22Rv1 (cell line): ENCODE data around the gene ABHD16B.

Experiments used
- H3K27ac ChIP-seq: fragments of 450-650 bp; 2 replicates; pipeline ENCODE4 v1.5.1; 2017
- CTCF ChIP-seq: fragments of 450-650 bp; IDR thresholded peaks from 2 replicates; pipeline ENCODE4 v1.5.1; 2017; ENCODE audit warnings: mild to moderate bottlenecking
- ZFX ChIP-seq: fragments of 450-650 bp; IDR thresholded peaks from 2 replicates; pipeline ENCODE4 v1.6.1; 2017; ENCODE audit warnings: antibody characterized with exemption, borderline replicate concordance

Gene ABHD16B

DNA sequence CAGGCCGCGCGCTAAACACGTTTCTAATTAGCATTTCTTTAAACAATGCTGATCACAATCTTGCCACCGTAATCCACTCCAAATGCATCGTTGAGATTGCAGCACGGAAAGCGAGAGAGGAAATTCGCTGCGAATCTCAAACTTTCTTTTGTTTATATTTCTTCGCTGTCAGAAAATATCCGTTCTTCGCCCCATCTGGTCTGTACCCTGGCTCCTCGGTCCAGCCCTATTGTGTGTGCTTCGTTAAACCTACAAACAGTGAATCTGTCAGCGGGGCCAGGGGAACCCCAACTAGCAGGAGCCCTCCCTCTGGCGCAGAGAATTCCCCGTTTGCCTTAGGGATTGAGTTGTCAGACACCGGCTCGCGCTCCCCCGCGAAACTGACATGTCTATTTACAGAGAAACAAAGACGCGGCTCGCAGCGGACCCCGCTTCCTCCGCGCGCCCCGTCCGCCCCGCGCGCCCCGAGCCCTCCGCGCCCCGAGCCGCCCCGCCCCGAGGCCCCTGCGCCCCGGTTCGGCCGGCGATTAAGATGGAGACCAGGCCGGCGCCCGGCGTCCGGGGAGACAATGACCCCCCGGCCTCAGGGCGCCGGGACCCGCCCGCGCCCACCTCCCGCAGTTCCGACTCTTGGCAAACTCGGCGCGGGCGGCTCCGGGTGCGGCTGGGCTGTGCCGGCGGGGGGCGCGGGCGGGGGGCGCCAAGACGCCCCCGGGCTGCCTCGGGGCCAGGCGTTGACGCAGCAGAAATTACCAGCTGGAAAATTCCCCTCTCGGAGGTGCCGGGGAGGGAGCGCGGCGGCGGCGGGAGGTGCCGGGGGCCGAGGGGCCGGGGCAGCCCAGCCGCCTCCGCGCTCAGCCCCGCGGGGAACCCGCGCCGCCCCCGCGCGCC lies 31.1 kb upstream of the ABHD16B start:
- H3K27ac ChIP-seq = no peak overlapping the region
- TF ChIP-seq ZFX (no peak), CTCF (no peak)

GRCh38 chr20:63830841-63831588 lies 30.3 kb upstream of the ABHD16B start, which contains the start of gene ZBTB46:
ZBTB46 (minus strand) TSS chr20:63831264; CDS start chr20:63790757, 40,507 bp downstream.
- H3K27ac ChIP-seq = no peak within 1 kb of the TSS
- TF ChIP-seq CTCF (no peak), ZFX (no peak)

DNA sequence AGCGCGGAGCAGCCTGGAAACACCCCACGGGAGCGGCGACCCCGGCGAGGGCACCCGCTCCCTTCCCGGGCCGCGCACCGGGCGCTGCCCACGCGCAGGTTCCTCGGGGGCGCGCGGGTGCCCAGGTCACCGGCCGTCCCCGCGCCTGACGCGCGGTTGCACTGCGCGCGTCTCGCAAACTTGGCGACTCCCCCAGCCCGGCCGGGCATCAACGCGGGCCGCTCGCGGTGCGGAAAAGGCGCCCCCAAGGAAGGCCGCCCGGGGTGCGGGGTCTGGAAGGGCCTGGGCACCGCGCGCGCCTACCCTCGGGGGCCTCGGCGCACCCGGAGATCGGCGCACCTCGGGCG lies 29.7 kb upstream of the ABHD16B start:
- H3K27ac ChIP-seq = no peak overlapping the region
- TF ChIP-seq CTCF (no peak), ZFX (no peak)

DNA sequence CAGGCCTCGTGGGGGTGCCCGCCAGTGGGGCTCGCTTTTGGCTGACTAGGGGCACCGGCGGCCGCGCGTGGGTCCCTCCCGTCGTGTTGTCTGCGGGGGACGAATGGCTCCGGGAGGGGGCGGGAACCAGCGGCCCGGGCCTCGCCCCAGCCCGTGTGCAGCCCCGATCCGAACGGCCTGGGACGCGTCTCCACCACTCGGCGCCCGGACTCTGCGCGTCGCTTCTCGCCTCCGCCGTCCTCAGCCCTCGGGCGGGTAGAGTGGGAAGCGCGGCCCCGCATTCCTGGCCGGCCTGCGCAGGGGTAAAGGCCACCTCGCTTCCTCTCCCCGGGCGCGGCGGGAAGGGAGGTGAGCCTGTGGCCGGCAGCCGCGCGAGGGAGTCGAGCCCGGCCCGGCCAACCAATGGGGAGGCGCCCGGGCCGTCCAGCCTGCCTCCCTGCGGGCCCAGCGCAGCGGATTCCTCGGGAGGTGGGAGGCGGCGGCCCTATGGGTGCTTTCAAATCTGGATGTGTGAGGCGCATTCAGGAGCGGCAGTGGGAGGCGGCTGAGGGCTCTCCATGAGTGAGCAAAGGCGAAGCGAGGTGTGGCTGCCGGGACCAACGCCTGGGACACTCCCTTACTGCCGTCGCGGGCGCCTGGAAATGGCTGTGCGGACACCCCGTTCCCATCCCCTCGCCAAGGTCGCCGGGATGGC lies 29.2 kb upstream of the ABHD16B start:
- no peak overlapping the region for H3K27ac ChIP-seq
- no peak for TF ChIP-seq ZFX
- TF ChIP-seq CTCF = no peak

GRCh38 chr20:63833776-63834490 lies 27.4 kb upstream of the ABHD16B start:
- no peak overlapping the region for H3K27ac ChIP-seq
- TF ChIP-seq ZFX = no peak
- no peak for TF ChIP-seq CTCF

- H3K27ac ChIP-seq = no peak overlapping the region
- TF ChIP-seq ZFX (no peak), CTCF (no peak)
Observed at GRCh38 chr20:63834491-63834880, 26.8 kb upstream of the ABHD16B start.
